Midbrain (tissue), 1 donor: ENCODE data around the gene GNG8.

Experiments
- DNase-seq: peaks from one replicate; lab custom pipeline; 2025; lab: John Stamatoyannopoulos, UW

The GNG8 gene

GRCh38 chr19:46602392-46603194, 33.4 kb downstream of the GNG8 start:
- peak; percentile 29 for DNase-seq

- DNase-seq, result peak; percentile 65
These were observed 34.4 kb downstream of the GNG8 start, which contains the start of gene CALM3 for GRCh38 chr19:46601318-46602224. TSS of gene CALM3 (plus strand) at chr19:46601330. CDS start at chr19:46601435, 105 bp downstream.

GRCh38 chr19:46600384-46601317, 35.4 kb downstream of the GNG8 start:
- peak; percentile 95 for DNase-seq

- DNase-seq, result no peak
These were observed 36.2 kb downstream of the GNG8 start for GRCh38 chr19:46599716-46600373.

DNA sequence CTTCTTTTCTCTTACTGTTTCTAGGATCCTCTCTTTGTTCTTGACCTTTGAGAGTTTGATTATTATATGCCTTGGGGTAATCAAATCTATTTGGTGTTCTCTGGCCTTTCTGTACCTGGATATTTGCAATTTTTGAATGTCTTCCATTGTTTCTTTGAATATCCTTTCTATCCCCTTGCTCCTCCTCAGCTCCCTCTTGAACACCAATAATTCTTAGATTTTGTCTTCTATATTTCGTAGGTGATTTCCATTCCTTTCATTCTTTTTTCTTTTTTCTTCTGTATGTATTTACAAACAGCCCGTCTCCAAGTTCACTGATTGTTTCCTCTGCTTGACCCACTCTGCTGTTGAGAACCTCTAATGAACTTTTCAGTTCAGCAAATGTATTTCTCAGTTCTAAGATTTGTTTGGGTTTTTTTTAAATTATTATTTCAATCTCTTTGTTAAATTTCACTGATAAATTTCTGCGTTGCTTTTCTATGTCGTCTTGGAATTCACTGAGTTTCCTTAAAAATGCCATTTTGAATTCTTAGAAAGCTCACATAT, 37.6 kb downstream of the GNG8 start:
- no peak for DNase-seq

- no peak for DNase-seq
These were observed 40.0 kb downstream of the GNG8 start for GRCh38 chr19:46596008-46596407.

DNA sequence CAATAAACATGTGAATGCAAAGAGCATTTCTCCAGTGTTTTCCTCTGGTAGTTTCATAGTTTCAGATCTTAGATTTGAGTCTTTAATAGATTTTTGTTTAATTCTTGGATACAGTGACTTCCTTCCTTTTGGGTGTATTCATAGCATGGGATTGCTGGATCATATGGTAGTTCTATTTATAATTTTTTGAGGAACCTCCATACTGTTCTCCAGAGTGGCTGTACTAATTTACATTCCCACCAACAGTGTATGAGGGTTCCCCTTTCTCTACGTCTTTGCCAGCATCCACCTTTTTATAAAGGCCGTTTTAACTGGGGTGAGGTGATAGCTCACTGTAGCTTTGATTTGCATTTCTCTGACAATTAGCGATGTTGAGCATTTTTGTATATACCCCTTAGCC, 44.1 kb downstream of the GNG8 start:
- no peak for DNase-seq

DNA sequence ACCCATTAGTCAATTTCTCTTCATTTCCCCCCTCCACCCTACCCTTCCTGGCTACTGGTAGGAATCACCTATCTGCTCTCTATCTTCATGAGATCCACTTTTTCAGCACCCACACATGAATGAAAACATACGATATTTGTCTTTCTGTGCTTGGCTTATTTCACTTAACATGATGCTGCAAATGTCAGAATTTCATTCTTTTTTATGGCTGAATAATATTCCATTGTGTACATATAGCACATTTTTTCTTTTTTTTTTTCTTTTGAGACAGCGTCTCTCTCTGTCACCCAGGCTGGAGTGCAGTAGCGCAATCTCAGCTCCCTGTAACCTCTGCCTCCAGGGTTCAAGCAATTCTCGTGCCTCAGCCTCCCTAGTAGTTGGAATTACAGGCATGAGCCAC, 44.7 kb downstream of the GNG8 start:
- no peak for DNase-seq

DNA sequence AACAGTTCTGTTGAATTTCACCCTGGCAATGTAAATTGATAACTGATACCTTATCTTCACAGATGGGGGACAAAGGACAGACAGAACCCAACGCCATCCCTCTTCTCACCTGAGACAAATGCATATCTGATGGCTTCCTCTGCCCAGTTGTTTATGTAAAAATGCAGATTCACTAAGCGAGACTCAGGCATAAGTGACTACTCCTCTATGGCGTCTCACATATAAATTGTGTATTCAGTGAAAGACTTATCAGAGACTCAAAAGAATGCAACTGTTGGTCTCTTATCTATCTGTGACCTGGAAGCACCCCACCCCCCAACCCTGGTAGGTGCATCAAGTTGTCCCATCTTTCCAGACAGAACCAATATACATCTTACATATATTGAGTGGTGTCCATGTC, 48.1 kb downstream of the GNG8 start:
- no peak for DNase-seq

GRCh38 chr19:46586294-46586693, 49.7 kb downstream of the GNG8 start:
- no peak for DNase-seq

GRCh38 chr19:46585539-46585938, 50.5 kb downstream of the GNG8 start:
- DNase-seq, result no peak
